ENCODE results near the gene AP2A1.

DNA sequence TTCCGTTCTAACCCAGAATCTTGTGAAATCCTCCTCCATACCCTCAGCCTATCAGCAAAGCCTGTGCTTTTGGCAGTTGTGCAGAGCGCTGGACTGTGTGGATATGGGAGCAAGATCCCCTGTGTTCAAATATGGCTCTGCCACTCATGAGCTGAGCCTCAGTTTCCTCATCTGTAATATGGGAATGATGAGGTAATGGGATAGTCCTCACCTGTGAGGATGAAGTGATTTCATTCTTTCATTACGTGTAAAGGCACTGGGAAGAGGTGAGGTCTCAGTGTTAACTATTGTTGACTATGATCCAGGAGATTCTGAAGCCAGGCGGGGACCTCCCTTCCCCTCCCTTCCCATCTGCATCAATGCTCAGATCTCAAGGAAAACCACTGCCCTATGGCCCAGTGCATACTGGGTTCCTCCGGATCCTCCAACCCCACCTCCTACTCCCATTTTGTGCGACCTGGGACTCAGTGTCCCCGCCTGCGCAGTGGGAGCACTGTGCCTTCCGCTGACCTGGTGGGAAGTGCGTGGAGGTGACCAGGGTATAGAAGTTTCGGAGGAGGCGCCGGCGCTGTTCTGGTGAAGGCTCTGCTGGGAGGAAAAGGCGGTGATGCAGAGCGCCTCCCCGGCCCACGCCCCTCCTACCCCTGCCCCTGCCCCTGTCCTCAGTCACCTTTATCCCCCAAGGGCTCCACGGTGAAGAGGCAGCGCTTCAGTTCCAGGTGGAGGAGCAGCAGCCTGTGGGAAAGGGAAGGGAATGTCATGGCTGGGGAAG lies 41.3 kb downstream of the AP2A1 start:
- TF ChIP-seq, protein P1, sequence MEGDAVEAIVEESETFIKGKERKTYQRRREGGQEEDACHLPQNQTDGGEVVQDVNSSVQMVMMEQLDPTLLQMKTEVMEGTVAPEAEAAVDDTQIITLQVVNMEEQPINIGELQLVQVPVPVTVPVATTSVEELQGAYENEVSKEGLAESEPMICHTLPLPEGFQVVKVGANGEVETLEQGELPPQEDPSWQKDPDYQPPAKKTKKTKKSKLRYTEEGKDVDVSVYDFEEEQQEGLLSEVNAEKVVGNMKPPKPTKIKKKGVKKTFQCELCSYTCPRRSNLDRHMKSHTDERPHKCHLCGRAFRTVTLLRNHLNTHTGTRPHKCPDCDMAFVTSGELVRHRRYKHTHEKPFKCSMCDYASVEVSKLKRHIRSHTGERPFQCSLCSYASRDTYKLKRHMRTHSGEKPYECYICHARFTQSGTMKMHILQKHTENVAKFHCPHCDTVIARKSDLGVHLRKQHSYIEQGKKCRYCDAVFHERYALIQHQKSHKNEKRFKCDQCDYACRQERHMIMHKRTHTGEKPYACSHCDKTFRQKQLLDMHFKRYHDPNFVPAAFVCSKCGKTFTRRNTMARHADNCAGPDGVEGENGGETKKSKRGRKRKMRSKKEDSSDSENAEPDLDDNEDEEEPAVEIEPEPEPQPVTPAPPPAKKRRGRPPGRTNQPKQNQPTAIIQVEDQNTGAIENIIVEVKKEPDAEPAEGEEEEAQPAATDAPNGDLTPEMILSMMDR (IDR thresholded peaks at IDR 0.05; ENCODE audit: extremely low read depth in 1 of 2, insufficient read depth in 1 of 2, low read depth in 1 of 2, low read length in 2 of 2) = no peak
- TF ChIP-seq POLR2A (IDR thresholded peaks at IDR 0.05; ENCODE audit: low read depth, low read length) (no peak), EZH2 (IDR thresholded peaks at IDR 0.05; ENCODE audit: borderline replicate concordance, low read depth, low read length, severe bottlenecking) (no peak), MYC (IDR thresholded peaks at IDR 0.05; ENCODE audit: low read depth, low read length) (no peak)
- TF ChIP-seq, protein P2, sequence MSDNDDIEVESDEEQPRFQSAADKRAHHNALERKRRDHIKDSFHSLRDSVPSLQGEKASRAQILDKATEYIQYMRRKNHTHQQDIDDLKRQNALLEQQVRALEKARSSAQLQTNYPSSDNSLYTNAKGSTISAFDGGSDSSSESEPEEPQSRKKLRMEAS (IDR thresholded peaks at IDR 0.05; ENCODE audit: insufficient read depth, insufficient read length) = no peak
